IMR-90 (cell line): Measurements from ENCODE around the gene ANK3. TPM values are rescaled to one million over a fixed set of nuclear protein-coding genes. Genes with fewer than 3 reads are reported as not detected.

Experiments used
- ATAC-seq: fragments of 200-7000 bp; cut with Tn5 transposase; 2 replicates; pipeline ENCODE4 v1.9.1; 2020; ENCODE audit warnings: low read depth, mild to moderate bottlenecking, moderate library complexity
- BruUV-seq: library from RNA; stranded (reverse); fragments of 400-500 nt; replicated peaks from 2 replicates; lab custom pipeline; 2021; lab: Mats Ljungman, UMichigan
- CTCF ChIA-PET: fragments of 300-600 bp; formaldehyde crosslinking; extraction: SDS; loops from one replicate; lab custom pipeline; 2021; ENCODE audit warnings: antibody characterized with exemption; lab: Yijun Ruan, JAX
- POLR2A ChIA-PET: fragments of 300-600 bp; sonication (Branson Sonifier 250); formaldehyde crosslinking; loops from one replicate; lab custom pipeline; 2022; ENCODE audit warnings: antibody characterized with exemption; ENCODE audit not compliant: unreplicated experiment; lab: Charles Lee
- DNase-seq: peaks from one replicate; pipeline ENCODE4 v3.0.0; 2013
- H2AFZ ChIP-seq: replicated peaks from 2 replicates; pipeline ENCODE3; 2013; ENCODE audit warnings: low read length, mild to moderate bottlenecking; ENCODE audit not compliant: poor library complexity
- H2AK5ac ChIP-seq: 2 replicates; pipeline ENCODE4 v1.6.1; 2013; ENCODE audit warnings: low read depth, low read length, inconsistent platforms
- H2AK9ac ChIP-seq: replicated peaks from 2 replicates; pipeline ENCODE3; 2013; ENCODE audit warnings: mild to moderate bottlenecking, low read depth, low read length, moderate library complexity; ENCODE audit not compliant: poor library complexity
- H2BK120ac ChIP-seq: 2 replicates; pipeline ENCODE4 v1.6.1; 2013; ENCODE audit warnings: low read depth, low read length, inconsistent platforms
- H2BK15ac ChIP-seq: 3 replicates; pipeline ENCODE4 v1.6.1; 2013; ENCODE audit warnings: low read depth, low read length, inconsistent platforms
- H2BK20ac ChIP-seq: 2 replicates; pipeline ENCODE4 v1.6.1; 2013; ENCODE audit warnings: low read depth, mild to moderate bottlenecking, inconsistent platforms, low read length, moderate library complexity
- H2BK5ac ChIP-seq: 2 replicates; pipeline ENCODE4 v1.6.1; 2013; ENCODE audit warnings: mild to moderate bottlenecking, low read depth, low read length, inconsistent platforms; ENCODE audit not compliant: poor library complexity, severe bottlenecking
- H3K14ac ChIP-seq: replicated peaks from 2 replicates; pipeline ENCODE4 v1.6.1; 2013; ENCODE audit warnings: low read depth, low read length, inconsistent platforms
- H3K18ac ChIP-seq: 2 replicates; pipeline ENCODE4 v1.6.1; 2013; ENCODE audit warnings: low read depth, low read length, control low read depth
- H3K23ac ChIP-seq: 2 replicates; pipeline ENCODE4 v1.6.1; 2013; ENCODE audit warnings: low read depth, low read length, inconsistent platforms
- H3K27ac ChIP-seq: 2 replicates; pipeline ENCODE4 v1.5.1; 2013; ENCODE audit warnings: mild to moderate bottlenecking, control low read depth, low read length; ENCODE audit not compliant: insufficient read depth
- H3K27me3 ChIP-seq: 2 replicates; pipeline ENCODE4 v1.6.1; 2013; ENCODE audit warnings: low read length; ENCODE audit not compliant: control insufficient read depth, insufficient read depth
- H3K36me3 ChIP-seq: 2 replicates; pipeline ENCODE4 v1.6.1; 2013; ENCODE audit warnings: low read length, mixed read lengths; ENCODE audit not compliant: control insufficient read depth, insufficient read depth
- H3K4ac ChIP-seq: 2 replicates; pipeline ENCODE4 v1.6.1; 2013; ENCODE audit warnings: low read depth, low read length, inconsistent platforms
- H3K4me1 ChIP-seq: 2 replicates; pipeline ENCODE4 v1.6.1; 2013; ENCODE audit warnings: low read length, mixed read lengths; ENCODE audit not compliant: control insufficient read depth, insufficient read depth
- H3K4me2 ChIP-seq: 2 replicates; pipeline ENCODE4 v1.6.1; 2013; ENCODE audit warnings: low read depth, mild to moderate bottlenecking, control low read depth, low read length, moderate library complexity
- H3K4me3 ChIP-seq: 2 replicates; pipeline ENCODE4 v1.5.1; 2013; ENCODE audit warnings: low read depth, mild to moderate bottlenecking, control low read depth, low read length, moderate library complexity; ENCODE audit not compliant: insufficient read depth
- H3K56ac ChIP-seq: 2 replicates; pipeline ENCODE4 v1.6.1; 2013; ENCODE audit warnings: low read length, inconsistent platforms; ENCODE audit not compliant: insufficient read depth; ENCODE audit errors: extremely low read depth
- H3K79me1 ChIP-seq, 2 experiments: 2 replicates each; pipeline ENCODE4 v1.6.1; 2013; ENCODE audit warnings: low read length in 2 of 2, inconsistent platforms in 1 of 2, low read depth in 1 of 2
- H3K9ac ChIP-seq: 2 replicates; pipeline ENCODE4 v1.6.1; 2013; ENCODE audit warnings: low read depth, low read length, control low read depth
- H3K9me1 ChIP-seq: 2 replicates; pipeline ENCODE4 v1.6.1; 2013; ENCODE audit warnings: low read length, inconsistent platforms; ENCODE audit not compliant: insufficient read depth
- H3K9me3 ChIP-seq: 2 replicates; pipeline ENCODE4 v1.6.1; 2013; ENCODE audit warnings: low read length; ENCODE audit not compliant: control insufficient read depth, insufficient read depth
- H4K20me1 ChIP-seq: 2 replicates; pipeline ENCODE4 v1.6.1; 2013; ENCODE audit warnings: low read length, inconsistent platforms; ENCODE audit not compliant: insufficient read depth
- H4K5ac ChIP-seq: 2 replicates; pipeline ENCODE4 v1.6.1; 2013; ENCODE audit warnings: mild to moderate bottlenecking, low read depth, low read length, control low read depth
- H4K8ac ChIP-seq, 2 experiments: 2 replicates each; pipeline ENCODE4 v1.6.1; 2013; ENCODE audit warnings: low read depth in 2 of 2, low read length in 2 of 2, control low read depth in 1 of 2, inconsistent platforms in 1 of 2
- H4K91ac ChIP-seq: 2 replicates; pipeline ENCODE4 v1.6.1; 2013; ENCODE audit warnings: low read depth, low read length, inconsistent platforms; ENCODE audit not compliant: insufficient read depth
- FOS ChIP-seq: fragments of 150-350 bp; IDR thresholded peaks from 2 replicates; pipeline ENCODE4 v1.6.1; 2016; ENCODE audit warnings: low read depth, low read length
- WGBS, 2 experiments: methylation state at CpG; one replicate each; pipeline versions ENCODE4 v1.1.5 to v1.1.7; 2013; ENCODE audit warnings: missing lambda C conversion rate in 2 of 2; ENCODE audit not compliant: insufficient read length in 1 of 2; ENCODE audit errors: extremely low coverage in 2 of 2; 5-methylcytosine and 5-hydroxymethylcytosine counted together
- dilution Hi-C: fragments of 300-500 bp; cut with HindIII; formaldehyde crosslinking; loops from one replicate; pipeline ENCODE4 v1.14.3; 2018; ENCODE audit warnings: low sequenced_read_pairs; ENCODE audit not compliant: unreplicated experiment
- in situ Hi-C: fragments of 300-500 bp; cut with MboI; formaldehyde crosslinking; loops from 3 replicates; pipeline ENCODE4 v1.14.3; 2019; ENCODE audit warnings: low sequenced_read_pairs, inconsistent platforms, mixed read lengths
- intact Hi-C: fragments of 100-400 bp; cut with micrococcal nuclease; formaldehyde crosslinking; loops from 2 replicates; pipeline ENCODE4 v1.10.0; 2022
- polyA plus RNA-seq, 3 experiments: library from polyadenylated mRNA; depleted of rRNA; stranded (reverse); fragments of >200 nt; gene quantifications; 2 replicates each; pipeline ENCODE4 v1.2.3, GENCODE V29; 2012; ENCODE audit warnings: low replicate concordance in 1 of 3
- total RNA-seq: library from RNA; depleted of rRNA; stranded (reverse); fragments of >200 nt; gene quantifications from 2 replicates; pipeline ENCODE4 v1.2.3, GENCODE V29; 2012
- TF ChIP-seq, protein P1 (sequence below): fragments of 150-350 bp; IDR thresholded peaks from 2 replicates; pipeline ENCODE4 v1.6.1; 2016; ENCODE audit warnings: low read depth, mild to moderate bottlenecking, low read length, moderate library complexity, borderline replicate concordance

The ANK3 gene
- total and polyA plus RNA-seq, 2 of the 4 experiments (the other 2 are of a cell fraction) = 0.63 to 1.8 TPM

- ATAC-seq (peak; percentile 91), DNase-seq (peak; percentile 65)
- in situ Hi-C loops = no loop called here
- Histone ChIP-seq H3K14ac (peak overlapping the region; percentile 86), H3K9ac (no peak overlapping the region), H2BK20ac (peak overlapping the region; percentile 92), H3K36me3 (no peaks in the 10 kb centered on the region), H3K9me3 (no peaks in the 10 kb centered on the region), H3K4ac (peak overlapping the region; percentile 92), H2AK5ac (peak overlapping the region; percentile 74), H3K4me2 (peak overlapping the region; percentile 51), H3K18ac (peak overlapping the region; percentile 45), H2BK5ac (peak overlapping the region; percentile 42), H2AFZ (peak overlapping the region; percentile 87), H4K8ac (peak overlapping the region; percentile 36 to 69; a peak in 3 of 4 replicates), H3K23ac (peak overlapping the region; percentile 85; the same call in 1 of the 2 replicates), H2BK15ac (peak overlapping the region; percentile 70; the same call in 2 of the 3 replicates), H3K79me1 (peaks cover 0 to 5% of the 10 kb centered on the region in 2 experiments; a peak in 1 of 4 replicates), H3K56ac (0 out of 2 replicates have a peak overlapping the region, but pooled peaks have one; percentile 47), H3K27ac (peak overlapping the region; percentile 14), H2AK9ac (peak overlapping the region; percentile 74), H4K20me1 (no peaks in the 10 kb centered on the region), H3K4me1 (peaks cover 9% of the 10 kb centered on the region), H3K4me3 (no peak overlapping the region), H4K91ac (peak overlapping the region; percentile 61; the same call in 1 of the 2 replicates), H2BK120ac (peak overlapping the region; percentile 82), H3K9me1 (peaks cover 9% of the 10 kb centered on the region), H3K27me3 (no peaks in the 10 kb centered on the region), H4K5ac (peak overlapping the region; percentile 58)
- ChIA-PET CTCF (interaction anchor here (1.0 kb wide), 1 partner anchor 10 kb away, joined by 3 read pairs; no protein-coding TSS in a partner anchor), POLR2A (no interaction called here)
- dilution Hi-C loops = no loop called here
- no TSS peak for BruUV-seq
- TF ChIP-seq, protein P1, sequence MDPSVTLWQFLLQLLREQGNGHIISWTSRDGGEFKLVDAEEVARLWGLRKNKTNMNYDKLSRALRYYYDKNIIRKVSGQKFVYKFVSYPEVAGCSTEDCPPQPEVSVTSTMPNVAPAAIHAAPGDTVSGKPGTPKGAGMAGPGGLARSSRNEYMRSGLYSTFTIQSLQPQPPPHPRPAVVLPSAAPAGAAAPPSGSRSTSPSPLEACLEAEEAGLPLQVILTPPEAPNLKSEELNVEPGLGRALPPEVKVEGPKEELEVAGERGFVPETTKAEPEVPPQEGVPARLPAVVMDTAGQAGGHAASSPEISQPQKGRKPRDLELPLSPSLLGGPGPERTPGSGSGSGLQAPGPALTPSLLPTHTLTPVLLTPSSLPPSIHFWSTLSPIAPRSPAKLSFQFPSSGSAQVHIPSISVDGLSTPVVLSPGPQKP = no peak
- TF ChIP-seq FOS = peak; percentile 19; the same call in 1 of the 2 replicates
- WGBS, 2 experiments = no CpG with 5 or more reads among the region's 5 CpGs
- intact Hi-C loops = no loop called here
Measured at GRCh38 chr10:60305380-60305892, 84.2 kb downstream of the ANK3 start.
